Activated CD4-positive, alpha-beta T cell treated with anti-CD3 and anti-CD28 coated beads for 36 hours (primary cell): ENCODE results near the gene PRKG1. TPM values are rescaled to one million over a fixed set of nuclear protein-coding genes. Genes with fewer than 3 reads are reported as not detected.
"Not testable (repeated sequence)": the region's sequence is repeated elsewhere in the genome, so short reads cannot be mapped to it uniquely, and the experiment has no call there.

Experiments
- ATAC-seq: fragments of 200-7000 bp; cut with Tn5 transposase; one replicate; pipeline ENCODE4 v1.10.0; 2021; ENCODE audit warnings: mild to moderate bottlenecking, moderate library complexity
- CTCF ChIA-PET: fragments of 350-600 bp; sonication (Branson Sonifier 250); formaldehyde crosslinking; loops from one replicate; lab custom pipeline; 2021; ENCODE audit warnings: antibody characterized with exemption; lab: Charles Lee
- POLR2A ChIA-PET: fragments of 350-600 bp; sonication (Branson Sonifier 250); formaldehyde crosslinking; loops from one replicate; lab custom pipeline; 2021; ENCODE audit warnings: antibody characterized with exemption, inconsistent platforms; lab: Charles Lee
- DNase-seq: peaks from one replicate; pipeline ENCODE4 v3.0.0-alpha.2; 2020
- H3K27ac Mint-ChIP-seq: one replicate; pipeline ENCODE4 v1.8.0; 2021; ENCODE audit warnings: mixed read lengths
- H3K27me3 Mint-ChIP-seq: one replicate; pipeline ENCODE4 v1.8.0; 2021; ENCODE audit warnings: mixed read lengths
- H3K36me3 Mint-ChIP-seq: one replicate; pipeline ENCODE4 v1.8.0; 2021; ENCODE audit warnings: low read depth, mixed read lengths
- H3K4me1 Mint-ChIP-seq: one replicate; pipeline ENCODE4 v1.8.0; 2021; ENCODE audit warnings: mixed read lengths
- H3K4me3 Mint-ChIP-seq: one replicate; pipeline ENCODE4 v1.8.0; 2021; ENCODE audit warnings: mild to moderate bottlenecking, moderate library complexity, mixed read lengths
- H3K9me3 Mint-ChIP-seq: one replicate; pipeline ENCODE4 v1.8.0; 2021; ENCODE audit warnings: low read depth, mixed read lengths
- intact Hi-C, 2 experiments: fragments of 100-400 bp; cut with DNase I in 1 of 2; cut with micrococcal nuclease in 1 of 2; formaldehyde crosslinking; loops; one replicate each; pipeline versions ENCODE4 v1.14.2 to v1.15.1; 2022 to 2024; cut with DNase I, micrococcal nuclease
- total RNA-seq, 2 experiments: library from RNA; stranded (reverse); gene quantifications; one replicate each; pipeline ENCODE4 v1.2.3, GENCODE V29; 2021

PRKG1 gene
- total RNA-seq, 2 experiments from 2014 or later = not detected

GRCh38 chr10:51744235-51745000 is 670.1 kb downstream of the PRKG1 start:
- intact Hi-C loops = no loop called here
- ChIA-PET CTCF (no interaction called here), POLR2A (no interaction called here)
- no peak overlapping the region for H3K4me3 Mint-ChIP-seq
- ATAC-seq (no peak), DNase-seq (no peak)
- no peak overlapping the region for H3K27ac Mint-ChIP-seq
- no peaks in the 10 kb centered on the region for H3K4me1 Mint-ChIP-seq
- H3K9me3 Mint-ChIP-seq = no peaks in the 10 kb centered on the region
- H3K27me3 Mint-ChIP-seq = no peaks in the 10 kb centered on the region
- H3K36me3 Mint-ChIP-seq = no peaks in the 10 kb centered on the region

GRCh38 chr10:51745397-51745796 is 671.1 kb downstream of the PRKG1 start:
- Mint-ChIP-seq H3K27ac (no peak overlapping the region), H3K9me3 (no peaks in the 10 kb centered on the region), H3K4me1 (no peaks in the 10 kb centered on the region), H3K27me3 (no peaks in the 10 kb centered on the region), H3K36me3 (no peaks in the 10 kb centered on the region), H3K4me3 (no peak overlapping the region)
- DNase-seq = no peak
- intact Hi-C loops = no loop called here
- ChIA-PET POLR2A (no interaction called here), CTCF (no interaction called here)
- ATAC-seq = no peak

- DNase-seq (no peak), ATAC-seq (no peak)
- ChIA-PET CTCF (no interaction called here), POLR2A (no interaction called here)
- intact Hi-C loops = no loop called here
- no peaks in the 10 kb centered on the region for H3K27me3 Mint-ChIP-seq
- H3K9me3 Mint-ChIP-seq = no peaks in the 10 kb centered on the region
- H3K36me3 Mint-ChIP-seq = no peaks in the 10 kb centered on the region
- no peak overlapping the region for H3K4me3 Mint-ChIP-seq
- no peaks in the 10 kb centered on the region for H3K4me1 Mint-ChIP-seq
- no peak overlapping the region for H3K27ac Mint-ChIP-seq
Measured at GRCh38 chr10:51747216-51747615, 672.9 kb downstream of the PRKG1 start.

GRCh38 chr10:51748959-51749358 is 674.7 kb downstream of the PRKG1 start:
- no peaks in the 10 kb centered on the region for H3K27me3 Mint-ChIP-seq
- ATAC-seq = no peak
- no peaks in the 10 kb centered on the region for H3K9me3 Mint-ChIP-seq
- intact Hi-C loops = no loop called here
- ChIA-PET CTCF (no interaction called here), POLR2A (interaction anchor here (0.7 kb wide), 1 partner anchor 56 kb away, joined by 3 read pairs; no protein-coding TSS in a partner anchor)
- H3K27ac Mint-ChIP-seq = no peak overlapping the region
- no peak for DNase-seq
- H3K36me3 Mint-ChIP-seq = no peaks in the 10 kb centered on the region
- H3K4me3 Mint-ChIP-seq = no peak overlapping the region
- no peaks in the 10 kb centered on the region for H3K4me1 Mint-ChIP-seq

GRCh38 chr10:51758366-51758765 is 684.1 kb downstream of the PRKG1 start:
- no peaks in the 10 kb centered on the region for H3K27me3 Mint-ChIP-seq
- no peak overlapping the region for H3K4me3 Mint-ChIP-seq
- intact Hi-C loops = no loop called here
- no peaks in the 10 kb centered on the region for H3K4me1 Mint-ChIP-seq
- POLR2A ChIA-PET = no interaction called here
- H3K9me3 Mint-ChIP-seq = no peaks in the 10 kb centered on the region
- DNase-seq = no peak
- no peak overlapping the region for H3K27ac Mint-ChIP-seq
- CTCF ChIA-PET = interaction anchor here (1.2 kb wide), 1 partner anchor 10 kb away, joined by 4 read pairs; no protein-coding TSS in a partner anchor
- ATAC-seq = no peak
- H3K36me3 Mint-ChIP-seq = no peaks in the 10 kb centered on the region

- H3K36me3 Mint-ChIP-seq, H3K27me3 Mint-ChIP-seq, H3K4me3 Mint-ChIP-seq, POLR2A ChIA-PET, H3K9me3 Mint-ChIP-seq, ATAC-seq, H3K4me1 Mint-ChIP-seq, H3K27ac Mint-ChIP-seq, CTCF ChIA-PET, DNase-seq, intact Hi-C loops: not testable (repeated sequence)
Measured at GRCh38 chr10:51758838-51759237, 684.6 kb downstream of the PRKG1 start.

- no peak overlapping the region for H3K27ac Mint-ChIP-seq
- no peak for DNase-seq
- intact Hi-C loops = no loop called here
- no peaks in the 10 kb centered on the region for H3K36me3 Mint-ChIP-seq
- H3K4me1 Mint-ChIP-seq = no peaks in the 10 kb centered on the region
- H3K27me3 Mint-ChIP-seq = no peaks in the 10 kb centered on the region
- no peak overlapping the region for H3K4me3 Mint-ChIP-seq
- CTCF ChIA-PET = interaction anchor here (0.7 kb wide), 1 partner anchor 104 kb away, joined by 3 read pairs; no protein-coding TSS in a partner anchor
- no peaks in the 10 kb centered on the region for H3K9me3 Mint-ChIP-seq
- no peak for ATAC-seq
- POLR2A ChIA-PET = no interaction called here
Measured at GRCh38 chr10:51759896-51760534, 685.7 kb downstream of the PRKG1 start.

GRCh38 chr10:51760864-51761640 is 686.8 kb downstream of the PRKG1 start:
- ATAC-seq = no peak
- Mint-ChIP-seq H3K27ac (no peak overlapping the region), H3K4me1 (no peaks in the 10 kb centered on the region), H3K27me3 (peaks cover 2% of the 10 kb centered on the region), H3K9me3 (peaks cover 2% of the 10 kb centered on the region), H3K36me3 (no peaks in the 10 kb centered on the region), H3K4me3 (no peak overlapping the region)
- DNase-seq = no peak
- intact Hi-C loops = no loop called here
- ChIA-PET POLR2A (no interaction called here), CTCF (interaction anchor here (0.7 kb wide), 1 partner anchor 372 kb away, joined by 4 read pairs; no protein-coding TSS in a partner anchor)

GRCh38 chr10:51763746-51764145 is 689.5 kb downstream of the PRKG1 start:
- no peaks in the 10 kb centered on the region for H3K36me3 Mint-ChIP-seq
- DNase-seq (no peak), ATAC-seq (no peak)
- no peak overlapping the region for H3K4me3 Mint-ChIP-seq
- intact Hi-C loops = no loop called here
- H3K27ac Mint-ChIP-seq = no peak overlapping the region
- ChIA-PET POLR2A (no interaction called here), CTCF (no interaction called here)
- peaks cover 6% of the 10 kb centered on the region for H3K27me3 Mint-ChIP-seq
- no peaks in the 10 kb centered on the region for H3K4me1 Mint-ChIP-seq
- H3K9me3 Mint-ChIP-seq = peaks cover 6% of the 10 kb centered on the region

- ATAC-seq (no peak), DNase-seq (no peak)
- ChIA-PET CTCF (no interaction called here), POLR2A (no interaction called here)
- H3K4me1 Mint-ChIP-seq = no peaks in the 10 kb centered on the region
- peaks cover 6% of the 10 kb centered on the region for H3K27me3 Mint-ChIP-seq
- no peak overlapping the region for H3K4me3 Mint-ChIP-seq
- no peak overlapping the region for H3K27ac Mint-ChIP-seq
- intact Hi-C loops = no loop called here
- H3K36me3 Mint-ChIP-seq = no peaks in the 10 kb centered on the region
- H3K9me3 Mint-ChIP-seq = peaks cover 6% of the 10 kb centered on the region
Measured at GRCh38 chr10:51765284-51765971, 691.1 kb downstream of the PRKG1 start.

- ChIA-PET CTCF (no interaction called here), POLR2A (no interaction called here)
- peaks cover 6% of the 10 kb centered on the region for H3K9me3 Mint-ChIP-seq
- intact Hi-C loops = no loop called here
- no peaks in the 10 kb centered on the region for H3K36me3 Mint-ChIP-seq
- H3K4me1 Mint-ChIP-seq = no peaks in the 10 kb centered on the region
- no peak overlapping the region for H3K27ac Mint-ChIP-seq
- peaks cover 6% of the 10 kb centered on the region for H3K27me3 Mint-ChIP-seq
- H3K4me3 Mint-ChIP-seq = no peak overlapping the region
- no peak for DNase-seq
- no peak for ATAC-seq
Measured at GRCh38 chr10:51766423-51767102, 692.3 kb downstream of the PRKG1 start.
